HG02870 (cell line): ENCODE data around the gene CCDC91.

Experiments used
- ATAC-seq: cut with Tn5 transposase; IDR thresholded peaks from one replicate; pipeline ENCODE4 v1.9.1; 2021; ENCODE audit warnings: mild to moderate bottlenecking, moderate library complexity; ENCODE audit not compliant: unreplicated experiment

Gene CCDC91

GRCh38 chr12:28512406-28512805 lies 322.1 kb downstream of the CCDC91 start:
- no peak for ATAC-seq

GRCh38 chr12:28512876-28513275 lies 322.6 kb downstream of the CCDC91 start:
- no peak for ATAC-seq

- ATAC-seq, result no peak
These were observed 323.7 kb downstream of the CCDC91 start for GRCh38 chr12:28513983-28514382.

GRCh38 chr12:28517101-28517500 lies 326.8 kb downstream of the CCDC91 start:
- ATAC-seq, result no peak

- ATAC-seq, result no peak
These were observed 337.5 kb downstream of the CCDC91 start for GRCh38 chr12:28527631-28528249.

- ATAC-seq, result no peak
These were observed 345.0 kb downstream of the CCDC91 start for GRCh38 chr12:28535216-28535615.

GRCh38 chr12:28536088-28536487 lies 345.8 kb downstream of the CCDC91 start:
- ATAC-seq, result no peak

GRCh38 chr12:28537474-28537873 lies 347.2 kb downstream of the CCDC91 start:
- ATAC-seq, result no peak

GRCh38 chr12:28539691-28540323 lies 349.6 kb downstream of the CCDC91 start:
- no peak for ATAC-seq

GRCh38 chr12:28540324-28540714 lies 350.1 kb downstream of the CCDC91 start:
- no peak for ATAC-seq

- no peak for ATAC-seq
These were observed 353.0 kb downstream of the CCDC91 start for GRCh38 chr12:28543021-28543890.

- no peak for ATAC-seq
These were observed 360.8 kb downstream of the CCDC91 start for GRCh38 chr12:28550757-28551704.

- no peak for ATAC-seq
These were observed 362.2 kb downstream of the CCDC91 start for GRCh38 chr12:28552251-28552970.

GRCh38 chr12:28555748-28556147 lies 365.5 kb downstream of the CCDC91 start:
- ATAC-seq, result no peak

GRCh38 chr12:28558250-28558649 lies 368.0 kb downstream of the CCDC91 start:
- ATAC-seq, result no peak

- ATAC-seq, result no peak
These were observed 373.0 kb downstream of the CCDC91 start for GRCh38 chr12:28563286-28563685.

- ATAC-seq, result no peak
These were observed 373.7 kb downstream of the CCDC91 start for GRCh38 chr12:28563936-28564335.

GRCh38 chr12:28568118-28568517 lies 377.9 kb downstream of the CCDC91 start:
- ATAC-seq, result no peak

- ATAC-seq, result no peak
These were observed 378.4 kb downstream of the CCDC91 start for GRCh38 chr12:28568704-28569103.
